ENCODE measurements around the gene SERINC2. TPM values are rescaled to one million over a fixed set of nuclear protein-coding genes. Genes with fewer than 3 reads are reported as not detected.

SERINC2 gene
- total and polyA plus RNA-seq, 9 of the 15 experiments (the other 6 are each of a cell fraction or from before 2014, with no cell fraction given) = 0.07 to 1.2 (median 0.70) TPM; not detected in 2

GRCh38 chr1:31373056-31373896 is 39.7 kb upstream of the SERINC2 start, which contains the start of gene FABP3 (continued):
- TF ChIP-seq TAF1 (IDR thresholded peaks at IDR 0.05; ENCODE audit: control insufficient read depth, extremely low read depth, insufficient read depth, low read length, severe bottlenecking) = no peak
- TF ChIP-seq TRIM24 (IDR thresholded peaks at IDR 0.05) = no peak
- TF ChIP-seq ZBTB17 (CRISPR knock-in tag; IDR thresholded peaks at IDR 0.05) = peak; percentile 76; the same call in 1 of the 2 replicates
- no peak for TF ChIP-seq SRSF3 (IDR thresholded peaks at IDR 0.05; ENCODE audit: insufficient read depth, low read length)
- TF ChIP-seq, protein P1, sequence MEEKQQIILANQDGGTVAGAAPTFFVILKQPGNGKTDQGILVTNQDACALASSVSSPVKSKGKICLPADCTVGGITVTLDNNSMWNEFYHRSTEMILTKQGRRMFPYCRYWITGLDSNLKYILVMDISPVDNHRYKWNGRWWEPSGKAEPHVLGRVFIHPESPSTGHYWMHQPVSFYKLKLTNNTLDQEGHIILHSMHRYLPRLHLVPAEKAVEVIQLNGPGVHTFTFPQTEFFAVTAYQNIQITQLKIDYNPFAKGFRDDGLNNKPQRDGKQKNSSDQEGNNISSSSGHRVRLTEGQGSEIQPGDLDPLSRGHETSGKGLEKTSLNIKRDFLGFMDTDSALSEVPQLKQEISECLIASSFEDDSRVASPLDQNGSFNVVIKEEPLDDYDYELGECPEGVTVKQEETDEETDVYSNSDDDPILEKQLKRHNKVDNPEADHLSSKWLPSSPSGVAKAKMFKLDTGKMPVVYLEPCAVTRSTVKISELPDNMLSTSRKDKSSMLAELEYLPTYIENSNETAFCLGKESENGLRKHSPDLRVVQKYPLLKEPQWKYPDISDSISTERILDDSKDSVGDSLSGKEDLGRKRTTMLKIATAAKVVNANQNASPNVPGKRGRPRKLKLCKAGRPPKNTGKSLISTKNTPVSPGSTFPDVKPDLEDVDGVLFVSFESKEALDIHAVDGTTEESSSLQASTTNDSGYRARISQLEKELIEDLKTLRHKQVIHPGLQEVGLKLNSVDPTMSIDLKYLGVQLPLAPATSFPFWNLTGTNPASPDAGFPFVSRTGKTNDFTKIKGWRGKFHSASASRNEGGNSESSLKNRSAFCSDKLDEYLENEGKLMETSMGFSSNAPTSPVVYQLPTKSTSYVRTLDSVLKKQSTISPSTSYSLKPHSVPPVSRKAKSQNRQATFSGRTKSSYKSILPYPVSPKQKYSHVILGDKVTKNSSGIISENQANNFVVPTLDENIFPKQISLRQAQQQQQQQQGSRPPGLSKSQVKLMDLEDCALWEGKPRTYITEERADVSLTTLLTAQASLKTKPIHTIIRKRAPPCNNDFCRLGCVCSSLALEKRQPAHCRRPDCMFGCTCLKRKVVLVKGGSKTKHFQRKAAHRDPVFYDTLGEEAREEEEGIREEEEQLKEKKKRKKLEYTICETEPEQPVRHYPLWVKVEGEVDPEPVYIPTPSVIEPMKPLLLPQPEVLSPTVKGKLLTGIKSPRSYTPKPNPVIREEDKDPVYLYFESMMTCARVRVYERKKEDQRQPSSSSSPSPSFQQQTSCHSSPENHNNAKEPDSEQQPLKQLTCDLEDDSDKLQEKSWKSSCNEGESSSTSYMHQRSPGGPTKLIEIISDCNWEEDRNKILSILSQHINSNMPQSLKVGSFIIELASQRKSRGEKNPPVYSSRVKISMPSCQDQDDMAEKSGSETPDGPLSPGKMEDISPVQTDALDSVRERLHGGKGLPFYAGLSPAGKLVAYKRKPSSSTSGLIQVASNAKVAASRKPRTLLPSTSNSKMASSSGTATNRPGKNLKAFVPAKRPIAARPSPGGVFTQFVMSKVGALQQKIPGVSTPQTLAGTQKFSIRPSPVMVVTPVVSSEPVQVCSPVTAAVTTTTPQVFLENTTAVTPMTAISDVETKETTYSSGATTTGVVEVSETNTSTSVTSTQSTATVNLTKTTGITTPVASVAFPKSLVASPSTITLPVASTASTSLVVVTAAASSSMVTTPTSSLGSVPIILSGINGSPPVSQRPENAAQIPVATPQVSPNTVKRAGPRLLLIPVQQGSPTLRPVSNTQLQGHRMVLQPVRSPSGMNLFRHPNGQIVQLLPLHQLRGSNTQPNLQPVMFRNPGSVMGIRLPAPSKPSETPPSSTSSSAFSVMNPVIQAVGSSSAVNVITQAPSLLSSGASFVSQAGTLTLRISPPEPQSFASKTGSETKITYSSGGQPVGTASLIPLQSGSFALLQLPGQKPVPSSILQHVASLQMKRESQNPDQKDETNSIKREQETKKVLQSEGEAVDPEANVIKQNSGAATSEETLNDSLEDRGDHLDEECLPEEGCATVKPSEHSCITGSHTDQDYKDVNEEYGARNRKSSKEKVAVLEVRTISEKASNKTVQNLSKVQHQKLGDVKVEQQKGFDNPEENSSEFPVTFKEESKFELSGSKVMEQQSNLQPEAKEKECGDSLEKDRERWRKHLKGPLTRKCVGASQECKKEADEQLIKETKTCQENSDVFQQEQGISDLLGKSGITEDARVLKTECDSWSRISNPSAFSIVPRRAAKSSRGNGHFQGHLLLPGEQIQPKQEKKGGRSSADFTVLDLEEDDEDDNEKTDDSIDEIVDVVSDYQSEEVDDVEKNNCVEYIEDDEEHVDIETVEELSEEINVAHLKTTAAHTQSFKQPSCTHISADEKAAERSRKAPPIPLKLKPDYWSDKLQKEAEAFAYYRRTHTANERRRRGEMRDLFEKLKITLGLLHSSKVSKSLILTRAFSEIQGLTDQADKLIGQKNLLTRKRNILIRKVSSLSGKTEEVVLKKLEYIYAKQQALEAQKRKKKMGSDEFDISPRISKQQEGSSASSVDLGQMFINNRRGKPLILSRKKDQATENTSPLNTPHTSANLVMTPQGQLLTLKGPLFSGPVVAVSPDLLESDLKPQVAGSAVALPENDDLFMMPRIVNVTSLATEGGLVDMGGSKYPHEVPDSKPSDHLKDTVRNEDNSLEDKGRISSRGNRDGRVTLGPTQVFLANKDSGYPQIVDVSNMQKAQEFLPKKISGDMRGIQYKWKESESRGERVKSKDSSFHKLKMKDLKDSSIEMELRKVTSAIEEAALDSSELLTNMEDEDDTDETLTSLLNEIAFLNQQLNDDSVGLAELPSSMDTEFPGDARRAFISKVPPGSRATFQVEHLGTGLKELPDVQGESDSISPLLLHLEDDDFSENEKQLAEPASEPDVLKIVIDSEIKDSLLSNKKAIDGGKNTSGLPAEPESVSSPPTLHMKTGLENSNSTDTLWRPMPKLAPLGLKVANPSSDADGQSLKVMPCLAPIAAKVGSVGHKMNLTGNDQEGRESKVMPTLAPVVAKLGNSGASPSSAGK (IDR thresholded peaks at IDR 0.05) = peak; percentile 81
- no peak for TF ChIP-seq CBFA2T2 (conservative IDR thresholded peaks at IDR 0.05)
- no peak for TF ChIP-seq MXD1 (CRISPR knock-in tag; IDR thresholded peaks at IDR 0.05; ENCODE audit: borderline replicate concordance, poor library complexity, severe bottlenecking)
- TF ChIP-seq RBM22 (IDR thresholded peaks at IDR 0.05; ENCODE audit: low read depth, low read length, poor library complexity, severe bottlenecking) = no peak
- TF ChIP-seq KDM5B (IDR thresholded peaks at IDR 0.05; ENCODE audit: insufficient replicate concordance, low read depth, low read length) = no peak
- no peak for TF ChIP-seq ZNF146 (CRISPR knock-in tag; IDR thresholded peaks at IDR 0.05; ENCODE audit: unreplicated experiment)
- TF ChIP-seq FOXK2 (conservative IDR thresholded peaks at IDR 0.05 in 1 of 2, IDR thresholded peaks at IDR 0.05 in 1 of 2; ENCODE audit: low read depth in 2 of 2) = no peak
- no peak for TF ChIP-seq BDP1 (IDR thresholded peaks at IDR 0.05; ENCODE audit: insufficient read depth, insufficient read length)
- TF ChIP-seq RAD21 (CRISPR knock-in tag; conservative IDR thresholded peaks at IDR 0.05 in 1 of 2, IDR thresholded peaks at IDR 0.05 in 1 of 2) = peak in 1 of 2 experiments; percentile 15; a peak in 1 of 4 replicates
- TF ChIP-seq TSC22D4 (tag; IDR thresholded peaks at IDR 0.05) = no peak
- TF ChIP-seq ZNF764 (CRISPR knock-in tag; IDR thresholded peaks at IDR 0.05; ENCODE audit: low read depth) = no peak

Measured in K562 (cell line).